Left lung (tissue), 10 donors: ENCODE results near the gene ARMS2. TPM values are rescaled to one million over a fixed set of nuclear protein-coding genes. Genes with fewer than 3 reads are reported as not detected.

Experiments
- ATAC-seq: fragments of 200-7000 bp; cut with Tn5 transposase; one replicate; pipeline ENCODE4 v1.9.1; 2020; ENCODE audit warnings: moderate library complexity
- DNase-seq, 4 donors: peaks; one replicate each; pipeline ENCODE4 v3.0.0-alpha.2; 2013 to 2020
- H3K27ac ChIP-seq, 2 donors: fragments of 200-600 bp; sonication (generic) in 1 of 2; one replicate each; pipeline versions ENCODE4 v1.5.0 to v1.8.0; 2020 to 2021
- H3K27me3 ChIP-seq, 2 donors: fragments of 200-600 bp; sonication (generic) in 1 of 2; one replicate each; pipeline versions ENCODE4 v1.5.0 to v1.8.0; 2020 to 2021
- H3K36me3 ChIP-seq, 2 donors: fragments of 200-600 bp; sonication (generic) in 1 of 2; one replicate each; pipeline versions ENCODE4 v1.5.0 to v1.8.0; 2020 to 2021
- H3K4me1 ChIP-seq, 2 donors: fragments of 200-600 bp; one replicate each; pipeline ENCODE4 v1.8.0; 2021
- H3K4me3 ChIP-seq, 2 donors: fragments of 200-600 bp; sonication (generic) in 1 of 2; one replicate each; pipeline versions ENCODE4 v1.5.0 to v1.8.0; 2020 to 2021; ENCODE audit warnings: mild to moderate bottlenecking in 1 of 2
- H3K9me3 ChIP-seq, 2 donors: fragments of 200-600 bp; sonication (generic) in 1 of 2; one replicate each; pipeline versions ENCODE4 v1.5.0 to v1.8.0; 2020 to 2021
- intact Hi-C, 2 donors: fragments of 100-400 bp; cut with DNase I; formaldehyde crosslinking; loops; one replicate each; pipeline versions ENCODE4 v1.11.2 to v1.14.2; 2022
- polyA plus RNA-seq, 6 donors: library from polyadenylated mRNA; unstranded; fragments of 120-200 nt; gene quantifications; one replicate each; pipeline ENCODE4 v1.2.1, GENCODE V29; 2013; ENCODE audit not compliant: insufficient read length in 6 of 6
- total RNA-seq, 2 donors: library from RNA; stranded (reverse); fragmentation: NEBNext Ultra II Directional; extraction: Animal tissue kit (Norgen Biotek cat#: 25700); gene quantifications; one replicate each; pipeline ENCODE4 v1.2.1, GENCODE V29; 2021
- TF ChIP-seq, protein P1 (sequence below), 2 donors: fragments of 200-600 bp; sonication (generic) in 1 of 2; IDR thresholded peaks; one replicate each; pipeline versions ENCODE4 v1.5.0 to v1.8.0; 2021; ENCODE audit warnings: antibody characterized with exemption in 2 of 2
- donor health status: DM: no; HTN: yes; CAD: no.
- donor health status: DM: no; HTN: no; CAD: no.

Gene ARMS2
- total and polyA plus RNA-seq, 8 donors, result 0.24 TPM; not detected in 7

DNA sequence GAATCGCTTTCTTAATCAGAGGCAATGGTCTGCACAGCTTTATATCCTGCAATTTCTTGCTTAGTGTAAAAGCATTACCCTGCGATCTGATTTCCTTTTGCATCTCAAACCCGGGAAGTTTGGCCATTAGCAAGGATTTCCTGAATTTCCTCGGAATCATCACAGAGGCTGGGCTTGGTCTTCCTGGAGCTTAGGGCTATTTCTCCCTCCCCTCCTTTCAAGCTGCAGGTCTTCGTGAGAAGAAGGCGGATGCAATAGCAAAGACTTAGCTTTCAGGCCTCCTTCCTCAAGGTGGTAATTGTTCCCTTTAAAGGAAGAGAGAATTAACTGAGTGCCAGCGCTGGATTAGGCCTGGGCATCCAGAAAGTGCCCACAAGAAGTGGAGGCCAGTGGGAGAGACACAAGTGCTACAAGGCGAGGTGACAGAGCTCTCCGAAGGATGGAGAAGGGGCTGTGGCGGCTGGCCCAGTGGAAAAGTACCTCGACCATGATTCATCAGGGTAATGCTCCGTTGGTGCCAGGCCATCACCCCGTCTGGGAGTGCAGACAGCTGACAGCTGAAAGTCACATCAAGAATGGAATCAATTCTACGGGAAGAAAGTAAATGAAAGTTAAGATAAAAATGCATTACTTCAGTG lies 4.0 kb upstream of the ARMS2 start:
- TF ChIP-seq, protein P1, sequence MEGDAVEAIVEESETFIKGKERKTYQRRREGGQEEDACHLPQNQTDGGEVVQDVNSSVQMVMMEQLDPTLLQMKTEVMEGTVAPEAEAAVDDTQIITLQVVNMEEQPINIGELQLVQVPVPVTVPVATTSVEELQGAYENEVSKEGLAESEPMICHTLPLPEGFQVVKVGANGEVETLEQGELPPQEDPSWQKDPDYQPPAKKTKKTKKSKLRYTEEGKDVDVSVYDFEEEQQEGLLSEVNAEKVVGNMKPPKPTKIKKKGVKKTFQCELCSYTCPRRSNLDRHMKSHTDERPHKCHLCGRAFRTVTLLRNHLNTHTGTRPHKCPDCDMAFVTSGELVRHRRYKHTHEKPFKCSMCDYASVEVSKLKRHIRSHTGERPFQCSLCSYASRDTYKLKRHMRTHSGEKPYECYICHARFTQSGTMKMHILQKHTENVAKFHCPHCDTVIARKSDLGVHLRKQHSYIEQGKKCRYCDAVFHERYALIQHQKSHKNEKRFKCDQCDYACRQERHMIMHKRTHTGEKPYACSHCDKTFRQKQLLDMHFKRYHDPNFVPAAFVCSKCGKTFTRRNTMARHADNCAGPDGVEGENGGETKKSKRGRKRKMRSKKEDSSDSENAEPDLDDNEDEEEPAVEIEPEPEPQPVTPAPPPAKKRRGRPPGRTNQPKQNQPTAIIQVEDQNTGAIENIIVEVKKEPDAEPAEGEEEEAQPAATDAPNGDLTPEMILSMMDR (IDR thresholded peaks at IDR 0.05), result no peak
- ATAC-seq, result no peak
- H3K27ac ChIP-seq, result no peak overlapping the region
- no peak overlapping the region for H3K4me3 ChIP-seq
- H3K27me3 ChIP-seq, result no peaks in the 10 kb centered on the region
- H3K9me3 ChIP-seq, result no peaks in the 10 kb centered on the region
- H3K36me3 ChIP-seq, result no peaks in the 10 kb centered on the region
- no peaks in the 10 kb centered on the region for H3K4me1 ChIP-seq
- no peak for DNase-seq
- intact Hi-C loops, result no loop called here

DNA sequence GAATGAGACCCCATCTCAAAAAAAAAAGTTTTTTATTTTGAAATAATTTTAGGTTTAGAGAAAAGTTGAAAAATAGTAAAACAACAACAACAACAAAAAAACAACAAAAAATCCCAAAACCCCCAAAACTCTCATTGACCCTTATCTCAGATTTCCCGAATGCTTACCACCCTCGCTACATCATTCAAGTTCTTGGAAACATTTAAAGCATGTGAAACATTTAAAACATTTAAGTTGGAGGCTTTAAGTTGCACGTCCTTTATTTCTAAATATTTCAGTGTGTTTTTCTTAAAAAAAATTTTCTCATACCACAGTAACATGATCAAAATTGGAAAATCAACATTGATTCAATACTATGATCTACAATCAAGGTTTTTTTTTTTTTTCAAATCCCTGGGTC lies 382 bp upstream of the ARMS2 start:
- no peaks in the 10 kb centered on the region for H3K9me3 ChIP-seq

DNA sequence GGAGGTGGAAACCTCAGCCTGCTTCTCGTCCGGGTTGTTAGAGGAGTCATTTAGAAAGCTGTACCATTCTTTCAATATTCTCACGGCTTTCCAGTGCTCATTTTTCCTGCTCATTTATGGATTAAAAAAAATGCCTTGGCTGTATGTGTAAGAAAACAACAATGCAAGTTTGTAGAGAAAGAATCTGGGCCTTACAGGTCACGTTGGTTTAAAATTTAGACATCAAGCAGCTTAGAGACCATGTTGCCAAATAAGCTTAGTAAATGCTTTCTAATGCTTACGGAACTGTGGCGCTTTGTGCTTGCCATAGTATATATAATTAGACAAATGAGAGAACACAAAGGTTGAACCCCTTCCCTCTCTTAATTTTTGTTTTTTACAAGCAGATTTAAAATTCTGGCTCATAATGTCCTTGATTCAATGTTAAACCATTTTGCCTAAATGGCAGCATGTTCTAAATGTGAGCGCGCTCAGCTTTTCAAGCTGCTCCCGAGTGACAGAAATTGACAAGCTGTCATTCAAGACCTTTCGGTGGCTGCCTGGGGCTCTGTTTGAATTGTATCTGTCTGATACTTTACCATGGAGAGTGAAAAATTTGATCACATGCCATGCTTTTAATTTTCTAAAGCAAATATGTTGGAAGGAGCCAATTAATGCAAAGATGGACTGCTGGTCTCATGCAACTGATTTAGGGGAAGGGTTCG lies 1.1 kb downstream of the ARMS2 start:
- intact Hi-C loops, result no loop called here
- no peak overlapping the region for H3K27ac ChIP-seq
- no peaks in the 10 kb centered on the region for H3K36me3 ChIP-seq
- TF ChIP-seq, protein P1 (IDR thresholded peaks at IDR 0.05), result no peak
- no peaks in the 10 kb centered on the region for H3K9me3 ChIP-seq
- ATAC-seq (no peak), DNase-seq (no peak)
- H3K4me1 ChIP-seq, result peaks cover 0 to 4% of the 10 kb centered on the region in 2 donors
- H3K27me3 ChIP-seq, result peaks cover 0 to 36% of the 10 kb centered on the region in 2 donors
- H3K4me3 ChIP-seq, result no peak overlapping the region

More for the DNA sequence above, 382 bp upstream of the ARMS2 start:
- H3K36me3 ChIP-seq, result no peaks in the 10 kb centered on the region
- TF ChIP-seq, protein P1 (IDR thresholded peaks at IDR 0.05), result no peak
- ATAC-seq, result no peak
- DNase-seq, result no peak
- H3K27ac ChIP-seq, result no peak overlapping the region
- no peak overlapping the region for H3K4me3 ChIP-seq
- H3K4me1 ChIP-seq, result no peaks in the 10 kb centered on the region
- H3K27me3 ChIP-seq, result peaks cover 0 to 21% of the 10 kb centered on the region in 2 donors
- intact Hi-C loops, result no loop called here

DNA sequence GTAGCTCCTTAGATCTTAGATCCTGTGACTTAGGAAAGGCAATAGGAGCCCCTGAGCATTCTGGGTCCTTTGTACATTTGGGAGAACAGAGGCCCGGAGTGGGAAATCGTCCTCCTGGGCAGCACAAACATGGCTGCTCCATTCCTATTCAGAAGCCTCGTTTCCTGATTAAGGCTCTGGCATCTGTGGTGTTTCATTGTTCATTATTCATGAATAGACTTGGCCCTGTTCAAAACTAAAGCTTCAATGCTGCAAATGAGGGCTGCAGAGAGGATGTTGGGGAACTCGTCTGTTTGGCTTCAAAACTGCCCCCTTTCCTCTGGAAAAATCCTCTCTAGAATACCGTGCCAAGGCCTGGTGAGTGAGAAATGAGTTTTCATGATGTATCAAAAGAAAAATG lies 3.5 kb downstream of the ARMS2 start:
- Histone ChIP-seq H3K4me3 (no peak overlapping the region), H3K27me3 (peaks cover 0 to 59% of the 10 kb centered on the region in 2 donors), H3K36me3 (no peaks in the 10 kb centered on the region), H3K9me3 (no peaks in the 10 kb centered on the region), H3K4me1 (peaks cover 0 to 20% of the 10 kb centered on the region in 2 donors), H3K27ac (no peak overlapping the region)
- intact Hi-C loops, result no loop called here
- TF ChIP-seq, protein P1 (IDR thresholded peaks at IDR 0.05), result no peak
- DNase-seq (no peak), ATAC-seq (no peak)

DNA sequence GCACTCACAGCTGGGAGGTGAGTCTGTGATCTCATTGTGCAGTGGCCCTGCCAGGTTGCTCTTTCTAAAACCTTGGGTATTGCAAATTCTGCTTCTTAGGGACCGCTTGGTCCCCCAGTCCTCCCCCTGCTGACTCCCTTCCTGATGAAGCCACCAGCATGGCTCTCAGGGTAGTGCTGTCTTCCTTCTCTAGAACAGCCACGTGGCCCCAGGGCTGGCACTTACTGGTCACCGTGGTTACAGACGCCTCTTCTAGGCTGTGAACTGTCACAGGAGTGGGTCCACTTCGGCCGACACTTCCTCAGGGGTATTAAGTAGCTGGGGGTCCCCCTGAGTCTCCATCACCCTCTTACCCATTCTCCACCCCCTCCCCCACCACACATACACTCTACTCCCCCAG lies 4.2 kb downstream of the ARMS2 start:
- DNase-seq, result no peak
- no peak overlapping the region for H3K4me3 ChIP-seq
- TF ChIP-seq, protein P1 (IDR thresholded peaks at IDR 0.05), result no peak
- H3K4me1 ChIP-seq, result peaks cover 2 to 21% of the 10 kb centered on the region in 2 donors
- no peaks in the 10 kb centered on the region for H3K36me3 ChIP-seq
- no peak overlapping the region for H3K27ac ChIP-seq
- H3K27me3 ChIP-seq, result peaks cover 0 to 67% of the 10 kb centered on the region in 2 donors
- no peaks in the 10 kb centered on the region for H3K9me3 ChIP-seq
- intact Hi-C loops, result no loop called here
- no peak for ATAC-seq
